ENCODE data around the gene GPR3. TPM values are rescaled to one million over a fixed set of nuclear protein-coding genes. Genes with fewer than 3 reads are reported as not detected.

GPR3 gene
- total RNA-seq, 1 experiment from 2014 or later = 4.7 TPM

- Histone ChIP-seq H3K4me2 (ENCODE audit: low read length) (no peak overlapping the region), H3K27ac (ENCODE audit: low read length) (no peak overlapping the region), H3K9ac (ENCODE audit: low read length) (no peak overlapping the region), H4K20me1 (ENCODE audit: low read length) (no peaks in the 10 kb centered on the region), H3K27me3 (ENCODE audit: low read length) (no peaks in the 10 kb centered on the region), H2AFZ (ENCODE audit: low read length) (no peak overlapping the region), H3K9me3 (ENCODE audit: low read length) (no peaks in the 10 kb centered on the region), H3K9me2 (replicated peaks; ENCODE audit: low read length) (no peaks in the 10 kb centered on the region), H3F3A (ENCODE audit: low read length, unreplicated experiment) (no peaks in the 10 kb centered on the region), H3K4me1 (ENCODE audit: insufficient read depth, low read length) (no peaks in the 10 kb centered on the region), H3K36me3 (ENCODE audit: low read depth, low read length) (peaks cover 12% of the 10 kb centered on the region), H3K4me3 (ENCODE audit: low read length) (no peak overlapping the region), H3K79me2 (ENCODE audit: low read length) (no peaks in the 10 kb centered on the region)
- ATAC-seq (peak; percentile 75), DNase-seq (peak; percentile 44)
- BruUV-seq (replicated peaks) = TSS peak; percentile 10
- TF ChIP-seq CTCF (conservative IDR thresholded peaks at IDR 0.05; ENCODE audit: low read depth, low read length) (peak; percentile 88), EZH2 (IDR thresholded peaks at IDR 0.05; ENCODE audit: low read length, unreplicated experiment) (no peak)
- intact Hi-C loops (cut with micrococcal nuclease) = no loop called here
- ChIA-PET POLR2A (ENCODE audit: unreplicated experiment) (no interaction called here), CTCF (interaction anchor here (0.6 to 1.5 kb wide), 2 partner anchors 9 to 314 kb away, joined by 4 to 5 read pairs; partner anchors contain the start of gene MAP3K6)
Observed at GRCh38 chr1:27357281-27358037, 35.0 kb upstream of the GPR3 start.

GRCh38 chr1:27358038-27358927 lies 34.1 kb upstream of the GPR3 start:
- BruUV-seq (replicated peaks) = no TSS peak
- ATAC-seq (no peak), DNase-seq (no peak)
- no peak overlapping the region for H3K4me2 ChIP-seq (ENCODE audit: low read length)
- H3K4me1 ChIP-seq (ENCODE audit: insufficient read depth, low read length) = no peaks in the 10 kb centered on the region
- ChIA-PET CTCF (interaction anchor here (0.6 to 1.5 kb wide), 2 partner anchors 8 to 315 kb away, joined by 4 to 5 read pairs; partner anchors contain the start of gene MAP3K6), POLR2A (ENCODE audit: unreplicated experiment) (no interaction called here)
- H2AFZ ChIP-seq (ENCODE audit: low read length) = no peak overlapping the region
- intact Hi-C loops (cut with micrococcal nuclease) = no loop called here
- TF ChIP-seq EZH2phosphoT487 (IDR thresholded peaks at IDR 0.05; ENCODE audit: borderline replicate concordance, low read length) = no peak
- no peak for TF ChIP-seq CTCF (conservative IDR thresholded peaks at IDR 0.05; ENCODE audit: low read depth, low read length)
- no peak for TF ChIP-seq EZH2 (IDR thresholded peaks at IDR 0.05; ENCODE audit: low read length, unreplicated experiment)
- H3K9me3 ChIP-seq (ENCODE audit: low read length) = no peaks in the 10 kb centered on the region
- H3K27ac ChIP-seq (ENCODE audit: low read length) = no peak overlapping the region
- H3K79me2 ChIP-seq (ENCODE audit: low read length) = no peaks in the 10 kb centered on the region
- no peaks in the 10 kb centered on the region for H4K20me1 ChIP-seq (ENCODE audit: low read length)
- H3K36me3 ChIP-seq (ENCODE audit: low read depth, low read length) = peaks cover 12% of the 10 kb centered on the region
- no peak overlapping the region for H3K4me3 ChIP-seq (ENCODE audit: low read length)
- H3K27me3 ChIP-seq (ENCODE audit: low read length) = no peaks in the 10 kb centered on the region
- no peaks in the 10 kb centered on the region for H3K9me2 ChIP-seq (replicated peaks; ENCODE audit: low read length)
- H3K9ac ChIP-seq (ENCODE audit: low read length) = no peak overlapping the region
- H3F3A ChIP-seq (ENCODE audit: low read length, unreplicated experiment) = no peaks in the 10 kb centered on the region

All from PC-3 (cell line).